Left lobe of liver (tissue), 2 donors: ENCODE data around the gene TGFBR3L. TPM values are rescaled to one million over a fixed set of nuclear protein-coding genes. Genes with fewer than 3 reads are reported as not detected.
A peak's percentile ranks its signal among the peaks of the same experiment; 100 is the strongest.

Source experiments
- ATAC-seq: fragments of 200-7000 bp; cut with Tn5 transposase; one replicate; pipeline ENCODE4 v1.9.1; 2020; ENCODE audit warnings: mild to moderate bottlenecking, moderate library complexity
- DNase-seq: peaks from one replicate; pipeline ENCODE4 v3.0.0-alpha.2; 2020; ENCODE audit warnings: low spot score
- total RNA-seq: library from RNA; stranded (reverse); gene quantifications from one replicate; pipeline ENCODE4 v1.2.1, GENCODE V29; 2021
- donor health status: DM: no; HTN: no; CAD: no; lungs with moderate emphysema.
- donor health status: DM: no; HTN: yes; CAD: no.

The TGFBR3L gene
- 3.4 TPM for total RNA-seq

DNA sequence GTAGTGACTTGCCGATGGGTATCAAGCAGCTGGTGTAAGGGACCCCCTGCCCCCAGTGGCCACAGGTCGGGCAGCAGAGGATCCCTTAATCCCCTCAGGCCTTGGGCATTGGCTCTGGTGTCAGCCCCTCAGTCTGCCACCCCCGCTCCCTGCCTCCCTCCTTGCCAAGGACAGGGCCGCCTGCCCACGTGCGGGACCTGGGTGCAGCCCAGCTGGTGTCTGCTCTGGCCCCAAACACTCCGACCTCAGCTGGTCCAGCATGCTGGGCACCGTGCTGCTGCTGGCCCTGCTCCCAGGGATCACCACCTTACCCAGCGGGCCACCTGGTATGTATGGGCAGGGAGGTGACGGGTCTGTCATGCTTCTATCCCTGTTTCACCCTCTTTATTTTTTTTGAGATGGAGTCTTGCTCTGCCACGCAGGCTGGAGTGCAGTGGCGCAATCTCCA lies at the start of gene TGFBR3L:
Gene TGFBR3L, plus strand, starts transcription at position 233 of the 448 bp plus-strand sequence.
- DNase-seq (peak; percentile 67), ATAC-seq (peak; percentile 3)

DNA sequence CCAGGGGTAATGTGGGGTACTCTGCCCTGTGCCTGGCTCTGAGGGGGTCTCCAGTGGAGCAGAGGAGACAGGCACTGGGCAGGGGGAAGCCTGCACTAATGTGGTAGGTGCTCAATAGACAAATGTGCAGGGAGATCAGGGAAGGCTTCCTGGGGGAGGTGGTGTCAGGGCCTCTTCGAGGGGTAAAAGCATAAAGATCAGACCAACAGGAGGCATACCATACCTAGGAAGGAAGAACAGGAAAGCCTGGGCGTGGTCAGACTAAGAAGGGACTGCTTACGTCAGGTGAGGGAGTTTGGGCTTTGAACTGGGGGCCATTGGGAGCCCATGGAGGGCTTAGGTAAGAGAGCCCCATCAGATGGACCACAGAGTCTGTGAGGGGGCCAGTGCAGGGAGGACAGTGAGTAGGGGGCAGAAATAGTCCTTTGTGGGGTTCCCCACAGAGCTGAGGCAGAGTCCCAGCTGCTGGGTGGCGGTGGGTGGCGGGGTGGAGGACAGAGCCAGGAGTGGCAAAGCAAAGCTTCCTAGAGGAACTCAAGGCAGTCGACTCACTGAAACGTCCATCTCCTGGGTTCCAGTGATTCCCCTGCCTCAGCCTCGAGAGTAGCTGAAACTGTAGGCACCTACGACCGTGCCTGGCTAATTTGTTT lies 49.2 kb upstream of the TGFBR3L start:
- ATAC-seq (no peak), DNase-seq (no peak)

DNA sequence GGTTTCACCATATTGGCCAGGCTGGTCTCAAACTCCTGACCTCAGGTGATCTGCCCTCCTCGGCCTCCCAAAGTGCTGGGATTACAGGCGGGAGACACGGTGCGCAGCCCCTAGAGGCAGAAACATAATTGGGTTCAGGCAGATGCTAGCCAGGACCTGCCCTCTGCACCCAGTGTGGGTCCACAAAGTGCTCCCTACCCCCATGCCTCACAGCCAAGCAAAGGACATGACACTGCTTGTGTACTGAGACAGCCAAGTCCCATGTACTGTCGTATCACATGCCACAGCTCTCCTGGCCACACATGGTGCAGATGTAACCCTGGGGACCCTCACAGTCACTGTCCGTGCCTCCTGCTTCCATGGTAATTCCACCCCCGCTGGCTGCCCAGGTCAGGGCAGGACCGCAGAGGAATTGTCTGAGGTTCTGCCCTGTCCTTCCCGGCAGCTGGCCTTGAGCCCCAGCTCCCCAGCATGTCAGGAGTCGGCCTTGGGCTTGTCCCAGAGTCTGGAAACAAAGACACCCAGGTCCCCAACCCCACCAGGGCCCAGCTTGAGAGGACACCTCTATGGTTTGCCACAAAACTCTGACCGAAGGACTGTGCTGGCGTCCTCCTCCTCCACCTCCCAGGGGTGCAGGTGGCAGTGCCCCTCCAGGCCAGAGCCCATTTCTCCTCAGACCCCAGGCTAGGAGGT lies 48.1 kb upstream of the TGFBR3L start:
- ATAC-seq (no peak), DNase-seq (no peak)

DNA sequence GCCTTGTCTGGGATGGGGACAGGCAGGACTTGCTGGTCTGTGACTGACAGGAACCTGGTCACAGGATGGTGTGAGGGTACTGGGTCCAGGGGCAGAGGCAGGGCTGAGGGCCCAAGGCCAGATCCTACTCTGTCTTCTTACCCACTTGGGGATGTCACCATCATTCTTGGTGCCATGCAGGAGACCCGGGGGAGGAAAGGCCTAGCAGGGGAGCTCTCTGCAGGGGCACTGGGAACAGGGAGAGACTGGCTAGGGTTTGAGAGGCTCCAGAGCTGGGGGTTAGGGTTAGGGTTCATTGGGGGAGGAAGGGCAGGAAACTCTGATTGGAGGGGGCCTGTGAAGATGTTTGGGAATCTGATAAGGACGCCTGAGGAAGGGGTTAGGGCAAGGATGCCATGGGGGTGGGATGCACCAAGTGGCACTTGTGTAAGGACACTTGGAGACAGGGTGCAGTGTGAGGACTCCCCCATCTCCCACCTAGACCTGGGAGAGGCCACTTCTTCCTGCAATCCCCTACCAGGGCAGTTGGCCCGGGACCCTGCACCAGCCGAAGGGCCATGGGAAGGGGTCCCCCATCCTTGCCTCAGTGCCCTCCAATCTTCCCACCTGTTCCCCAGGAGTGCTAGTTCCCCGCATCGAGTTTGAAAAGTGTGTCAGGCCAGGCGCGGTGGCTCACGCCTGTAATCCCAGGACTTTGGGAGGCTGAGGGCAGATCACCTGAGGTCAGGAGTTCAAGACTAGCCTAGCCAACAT lies 47.4 kb upstream of the TGFBR3L start:
- no peak for ATAC-seq
- DNase-seq: no peak

DNA sequence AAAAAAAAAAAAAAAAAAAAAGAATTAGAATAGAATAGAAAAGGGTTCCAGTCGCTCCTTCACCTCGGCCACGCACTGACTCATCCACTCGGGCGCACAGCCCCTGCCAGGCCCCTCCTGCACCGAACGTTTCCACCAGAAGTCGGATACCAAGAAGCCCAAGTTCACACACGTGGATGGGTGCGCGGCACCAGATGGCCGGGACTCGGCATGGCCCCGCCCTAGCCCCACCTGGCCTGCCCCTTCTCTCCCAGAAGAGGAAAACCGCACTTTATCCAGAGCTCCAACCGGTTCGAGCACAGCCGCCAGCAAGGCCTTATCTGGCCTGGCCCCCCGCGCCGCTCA lies 46.3 kb upstream of the TGFBR3L start:
- DNase-seq (no peak), ATAC-seq (no peak)

DNA sequence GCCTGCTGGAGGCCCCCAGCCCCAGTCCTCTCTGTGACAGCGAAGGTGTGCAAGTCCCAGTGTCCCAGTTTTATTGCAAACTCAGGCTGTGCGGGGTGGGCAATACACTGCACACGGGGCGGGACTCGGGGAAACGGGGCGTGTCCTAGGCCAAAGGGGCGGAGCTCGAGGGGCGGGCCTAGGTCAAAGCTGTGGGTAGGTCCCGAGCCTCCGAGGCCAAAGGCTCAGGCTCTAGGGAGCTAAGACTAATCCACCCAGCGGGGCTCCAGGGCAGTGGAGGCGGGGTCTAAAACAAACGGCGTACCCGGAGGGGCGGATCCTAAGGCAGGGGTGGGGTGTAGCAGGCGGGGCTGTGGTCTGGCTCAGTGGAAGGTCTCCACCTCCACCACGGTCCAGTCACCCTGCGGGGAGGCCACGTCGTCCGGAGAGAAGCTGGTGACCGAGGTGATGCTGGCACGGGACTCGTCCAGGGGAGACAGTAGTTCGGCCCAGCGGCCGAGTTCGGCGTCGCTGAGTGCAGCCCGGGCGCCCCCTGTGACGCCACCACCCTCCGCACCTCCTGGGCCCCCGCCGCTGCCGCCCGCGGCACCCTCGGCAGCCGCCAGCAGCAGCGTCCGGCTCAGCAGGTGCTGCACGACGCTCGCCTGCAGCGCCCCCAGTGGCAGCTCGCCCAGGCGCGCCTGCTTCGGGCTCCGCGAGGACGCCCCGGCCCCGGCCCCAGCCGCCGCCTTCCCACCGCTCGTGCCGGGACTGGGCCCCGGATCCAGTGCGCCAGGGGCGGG lies 45.8 kb upstream of the TGFBR3L start:
- peak; percentile 81 for DNase-seq
- ATAC-seq: peak; percentile 79

DNA sequence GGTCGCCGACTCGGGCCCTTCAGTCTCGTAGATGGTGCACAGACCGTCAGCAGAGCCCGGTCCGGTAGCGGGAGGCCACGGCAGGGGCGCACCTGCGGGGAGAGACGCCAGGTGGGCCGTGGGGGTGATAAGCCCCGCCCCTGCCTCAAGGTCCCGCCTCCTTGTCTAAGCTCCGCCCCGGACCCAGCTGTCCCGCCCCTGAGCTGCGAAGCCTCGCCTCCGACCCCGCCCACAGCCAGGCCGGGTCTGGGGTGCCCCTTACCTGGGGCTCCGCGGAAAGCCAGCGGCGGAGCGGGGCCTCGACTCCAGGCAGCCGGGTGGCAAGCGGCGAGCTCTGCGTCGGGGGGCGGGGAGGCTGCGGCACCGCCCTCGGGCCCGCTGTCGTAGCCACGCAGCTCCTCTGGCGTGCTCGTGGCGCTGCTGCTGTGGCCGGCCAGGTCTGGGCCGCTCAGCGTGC lies 45.1 kb upstream of the TGFBR3L start:
- peak; percentile 82 for DNase-seq
- ATAC-seq: peak; percentile 83

DNA sequence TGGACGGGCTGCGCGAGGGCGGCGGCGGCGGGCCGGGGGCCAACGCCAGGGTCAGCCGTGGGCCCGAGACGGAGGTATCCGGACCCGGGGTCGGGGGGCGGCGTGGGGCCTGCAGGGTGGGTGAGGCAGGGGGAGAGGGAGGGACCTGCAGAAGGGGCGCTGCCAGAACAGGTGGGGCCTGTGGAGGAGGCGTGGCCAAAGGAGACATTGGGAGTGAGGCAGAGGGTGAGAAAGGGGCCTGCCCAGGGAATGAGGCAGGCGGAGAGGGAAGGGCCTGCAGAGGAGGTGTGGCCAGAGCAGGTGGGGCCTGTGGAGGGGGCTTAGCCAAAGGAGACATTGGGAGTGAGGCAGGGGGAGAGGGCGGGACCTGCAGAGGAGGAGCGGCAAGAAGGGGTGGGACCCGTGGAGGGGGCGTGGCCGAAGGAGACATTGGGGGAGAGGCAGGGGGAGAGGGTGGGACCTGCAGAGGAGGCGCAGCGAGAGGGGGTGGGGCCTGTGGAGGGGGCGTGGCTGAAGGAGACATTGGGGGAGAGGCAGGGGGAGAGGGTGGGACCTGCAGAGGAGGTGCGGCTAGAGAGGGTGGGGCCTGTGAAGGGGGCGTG lies 44.6 kb upstream of the TGFBR3L start:
- DNase-seq: peak; percentile 63
- ATAC-seq: peak; percentile 20

DNA sequence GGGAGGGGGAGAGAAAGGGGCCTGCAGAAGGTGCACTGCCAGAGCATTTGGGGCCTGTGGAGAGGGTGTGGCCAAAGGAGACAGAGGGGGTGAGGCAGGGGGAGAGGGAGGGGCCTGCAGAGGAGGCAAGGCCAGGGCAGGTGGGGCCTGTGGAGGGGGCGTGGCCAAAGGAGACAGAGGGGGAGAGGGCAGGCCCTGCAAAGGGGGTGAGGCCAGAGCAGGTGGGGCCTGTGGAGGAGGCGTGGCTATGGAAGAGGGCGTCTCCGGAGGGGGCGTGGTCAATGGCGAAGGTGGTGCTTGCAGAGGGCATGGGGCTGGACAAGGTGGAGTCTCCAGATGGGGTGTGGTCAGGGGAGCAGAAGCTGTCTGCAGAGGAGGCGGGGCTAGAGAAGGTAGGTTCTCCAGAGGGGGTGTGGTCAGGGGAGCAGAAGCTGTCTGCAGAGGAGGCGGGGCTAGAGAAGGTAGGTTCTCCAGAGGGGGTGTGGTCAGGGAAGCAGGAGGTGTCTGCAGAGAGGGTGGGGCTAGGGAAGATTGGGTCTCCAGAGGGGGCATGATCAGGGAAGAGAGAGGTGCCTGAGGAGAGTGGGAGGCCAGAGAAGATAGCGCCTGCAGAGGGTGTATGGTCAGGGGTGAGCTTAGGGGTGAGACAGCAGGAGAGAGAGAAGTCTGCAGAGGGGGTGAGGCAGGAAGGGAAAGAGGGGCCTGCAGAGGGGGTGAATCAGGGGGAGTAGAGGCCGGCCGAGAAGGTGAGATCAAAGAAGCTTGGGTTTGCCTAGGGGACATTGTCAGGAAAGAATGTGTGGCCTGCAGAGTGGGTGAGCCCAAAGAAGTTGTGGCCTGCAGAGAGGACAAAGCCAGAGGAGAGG lies 43.8 kb upstream of the TGFBR3L start:
- DNase-seq: peak; percentile 57
- ATAC-seq: no peak

DNA sequence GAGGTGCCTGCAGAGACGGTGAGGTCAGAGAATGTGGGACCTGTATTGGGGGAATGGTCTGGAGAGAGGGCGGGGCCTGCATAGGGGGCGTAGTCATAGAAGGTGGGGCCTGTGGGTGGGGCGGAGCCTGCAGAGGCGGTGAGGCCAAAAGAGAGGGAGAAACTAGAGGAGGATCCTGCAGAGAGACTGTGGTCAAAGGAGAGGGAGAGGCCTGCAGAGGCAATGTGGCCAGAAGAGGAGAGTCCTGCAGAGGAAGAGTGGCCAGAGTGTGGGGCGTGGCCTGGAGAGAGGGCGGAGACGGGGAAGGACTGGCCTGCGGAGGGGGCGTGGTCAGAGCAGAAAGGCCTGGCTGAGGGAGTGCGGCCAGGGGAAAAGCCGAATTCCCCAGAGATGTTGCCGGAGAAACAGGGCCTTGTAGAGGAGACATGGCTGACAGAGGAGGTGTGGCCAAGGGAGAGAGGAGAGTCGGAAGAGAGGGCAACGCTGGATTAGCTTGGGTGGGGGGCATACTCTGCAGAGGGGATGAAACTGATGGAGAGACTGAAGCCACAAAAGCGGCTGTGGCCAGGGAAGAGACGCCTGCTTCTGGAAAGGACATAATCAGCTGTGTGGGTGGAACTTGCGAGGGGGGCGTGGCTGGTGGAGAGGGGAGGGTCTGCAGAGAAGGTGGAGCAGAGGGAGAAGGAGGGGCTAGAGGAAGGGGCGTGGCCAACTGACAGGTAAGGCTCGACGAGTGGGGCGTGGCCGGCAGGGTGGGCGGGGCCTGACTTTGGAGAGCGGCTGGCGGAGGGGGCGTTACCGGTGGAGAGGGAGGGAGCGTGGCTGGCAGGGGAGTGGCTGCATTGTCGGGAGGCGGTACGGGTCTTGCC lies 43.0 kb upstream of the TGFBR3L start:
- ATAC-seq (peak; percentile 41), DNase-seq (peak; percentile 76)

DNA sequence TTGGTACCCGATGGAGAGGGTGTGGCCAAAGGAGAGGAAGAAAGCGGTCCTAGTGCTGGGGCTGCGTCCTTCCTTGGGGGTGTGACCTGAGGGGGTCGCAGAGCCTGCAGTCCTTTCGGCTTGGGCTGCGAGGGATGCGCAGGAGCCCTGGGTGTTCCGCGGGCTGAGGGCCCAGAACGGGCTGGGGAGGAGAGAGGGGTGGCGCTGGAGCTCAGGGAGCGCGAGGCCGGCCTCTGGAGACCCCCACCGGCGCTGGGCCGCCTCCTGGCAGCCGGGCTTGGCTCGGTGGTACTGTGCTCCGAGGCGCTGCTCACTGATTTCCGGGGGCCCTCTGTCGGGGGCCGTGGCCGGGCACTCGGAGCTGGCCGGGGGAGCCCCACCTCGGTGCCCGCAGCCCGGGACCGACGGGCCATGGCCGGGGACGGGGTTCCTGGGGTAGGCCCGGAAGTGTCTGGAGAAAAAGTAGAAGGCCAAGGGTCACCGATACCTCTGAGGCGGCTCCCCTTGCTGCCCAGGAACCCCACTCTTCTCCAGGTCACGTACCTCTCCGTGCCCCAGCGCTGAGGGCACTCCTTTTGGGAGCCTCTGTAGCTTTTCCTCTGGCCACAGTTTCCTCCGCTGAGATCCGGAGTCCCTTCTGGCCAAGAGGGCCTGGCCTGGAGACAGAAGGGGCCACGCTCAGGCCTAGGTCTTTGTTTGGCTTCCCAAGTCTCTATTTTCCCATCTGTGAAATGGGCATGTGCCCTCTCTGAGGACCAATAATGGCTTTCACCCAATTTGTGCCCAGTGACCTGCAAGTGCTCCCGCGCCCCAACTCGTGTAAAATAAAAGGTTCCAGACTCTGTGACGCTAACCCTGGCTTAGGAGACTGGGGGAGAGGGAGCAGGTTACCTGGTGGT lies 42.1 kb upstream of the TGFBR3L start:
- ATAC-seq (no peak), DNase-seq (no peak)

DNA sequence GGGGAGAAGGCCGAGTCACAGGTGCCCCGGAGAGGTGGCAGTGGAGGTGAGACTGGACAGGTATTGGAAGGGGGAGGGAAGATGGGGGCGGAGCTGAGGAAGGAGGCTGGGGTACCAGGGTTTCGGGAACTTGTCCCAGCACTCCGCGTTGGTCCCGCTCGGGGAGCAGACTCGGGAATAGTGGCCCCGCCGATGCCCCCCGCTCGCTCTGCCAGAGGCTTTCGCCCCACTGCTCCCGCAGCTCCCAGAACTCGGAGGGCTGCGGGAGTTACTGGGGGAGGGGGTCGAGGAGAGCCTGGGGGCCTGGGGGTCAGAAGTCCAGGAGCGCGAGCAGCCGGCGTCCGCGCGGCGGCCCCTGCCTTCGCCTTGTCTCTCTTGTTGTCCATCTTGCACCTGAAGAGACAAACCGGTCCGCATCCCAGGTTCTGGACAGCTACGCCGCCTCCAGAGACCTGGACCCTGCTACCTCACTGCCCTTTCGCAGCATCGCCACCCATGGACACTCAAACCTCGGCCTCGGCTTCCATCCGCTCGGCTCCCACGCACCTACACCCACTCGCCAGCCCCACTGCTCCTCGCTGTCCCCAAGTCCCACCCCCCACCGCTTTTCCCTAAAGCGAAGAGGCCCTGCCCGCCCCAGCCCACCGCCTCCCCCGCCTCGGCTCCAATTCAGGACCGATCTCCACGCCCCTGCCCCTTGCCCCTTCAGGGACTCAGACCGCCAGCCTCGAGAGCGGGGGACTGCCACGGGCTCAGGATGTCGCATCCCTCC lies 41.1 kb upstream of the TGFBR3L start:
- DNase-seq (no peak), ATAC-seq (no peak)

DNA sequence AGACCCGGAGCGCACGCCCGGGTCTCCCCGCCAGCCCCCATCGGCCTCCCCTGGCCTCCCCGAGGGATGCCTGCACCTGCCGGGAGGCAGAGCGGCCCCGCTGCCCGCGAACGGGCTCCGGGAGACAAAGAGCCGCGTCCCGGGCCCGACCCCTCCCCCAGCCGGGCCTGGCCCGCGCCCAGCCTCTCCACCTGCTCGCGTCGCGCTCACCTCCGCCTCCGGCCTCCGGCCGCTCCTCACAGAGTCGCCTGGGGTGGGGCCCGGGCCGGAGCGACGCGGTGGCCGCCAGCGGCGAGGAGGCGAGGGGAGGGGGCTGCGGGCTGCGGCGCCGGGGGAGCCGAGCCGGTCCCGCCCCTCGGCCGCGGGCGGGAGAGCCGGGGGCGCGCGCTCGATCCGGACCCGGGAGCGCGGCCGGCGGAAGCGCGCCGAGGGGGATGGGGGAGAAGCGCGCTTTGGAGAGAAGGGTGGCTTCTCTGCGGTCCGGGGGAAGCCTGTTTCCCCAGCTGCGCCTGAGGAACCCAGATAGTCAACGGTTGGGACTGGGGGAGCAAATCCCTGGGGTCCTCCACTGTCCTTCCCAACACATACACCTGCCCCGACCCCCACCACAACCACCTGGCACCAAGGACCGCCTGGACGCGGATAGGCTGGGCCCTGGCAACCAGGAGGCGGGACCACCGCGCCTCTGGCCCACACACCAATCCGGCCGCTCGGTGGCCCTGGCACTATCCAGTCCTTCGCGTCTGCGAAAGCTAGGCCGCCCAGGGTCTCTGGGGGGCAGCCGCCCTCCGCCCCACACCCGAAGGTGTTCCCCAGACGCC lies 40.3 kb upstream of the TGFBR3L start, which contains the start of gene PRR36:
Gene PRR36, minus strand, starts transcription at position 315 of the 821 bp plus-strand sequence. CDS start 701 bp downstream, outside the sequence.
- ATAC-seq (no peak), DNase-seq (no peak)

DNA sequence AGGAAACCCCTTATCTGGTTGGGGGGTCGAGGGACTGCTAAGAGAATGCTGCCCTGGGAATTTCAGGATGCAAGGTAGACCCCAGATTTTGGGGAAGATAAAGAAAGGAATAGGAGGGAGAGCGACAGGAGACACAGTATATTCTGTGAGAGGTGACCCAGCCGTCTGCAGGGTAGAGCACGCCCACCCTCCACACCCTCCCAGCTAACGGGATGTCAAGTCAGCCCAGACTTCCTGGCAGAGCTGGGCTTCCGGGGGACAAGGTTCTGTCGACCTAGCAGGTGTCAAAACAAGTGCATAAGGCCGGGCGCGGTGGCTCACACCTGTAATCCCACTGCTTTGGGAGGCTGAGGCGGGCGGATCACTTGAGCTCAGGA lies 39.7 kb upstream of the TGFBR3L start:
- ATAC-seq: no peak

DNA sequence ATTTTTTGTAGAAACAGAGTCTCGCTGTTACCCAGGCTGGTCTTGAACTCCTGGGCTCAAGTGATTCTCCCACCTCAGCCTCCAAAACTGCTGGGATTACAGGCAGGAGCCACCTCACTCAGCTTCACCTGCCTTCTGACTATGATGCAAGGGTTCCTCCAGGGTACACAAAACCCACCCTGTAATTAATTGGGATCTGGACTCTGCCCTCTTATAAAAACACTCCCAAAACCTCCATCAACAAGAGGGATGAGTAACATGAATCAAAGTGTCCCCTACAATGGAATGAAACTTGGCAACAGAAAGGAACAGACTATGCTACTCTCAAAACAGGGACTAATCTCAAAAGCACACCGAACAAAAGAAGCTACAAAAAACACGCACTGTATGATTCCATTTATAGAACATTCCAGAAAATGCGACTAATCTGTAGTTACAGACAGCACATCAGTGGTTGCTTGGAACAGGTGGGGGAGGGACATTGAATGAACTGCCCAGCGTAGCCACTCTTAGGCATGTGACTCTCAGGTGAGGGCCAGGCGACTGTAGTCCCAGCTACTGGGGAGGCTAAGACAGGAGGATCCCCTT lies 37.3 kb upstream of the TGFBR3L start:
- ATAC-seq: no peak
- no peak for DNase-seq

More for the DNA sequence above, 39.7 kb upstream of the TGFBR3L start:
- no peak for DNase-seq
